Peyer's patch (tissue), 4 donors: ENCODE data around the gene ZDHHC19. TPM values are rescaled to one million over a fixed set of nuclear protein-coding genes. Genes with fewer than 3 reads are reported as not detected.

Experiments used
- DNase-seq, 3 donors: peaks; one replicate each; pipeline ENCODE4 v3.0.0-alpha.2; 2017 to 2019
- H3K27ac ChIP-seq, 4 donors: fragments of 200-600 bp; sonication (generic); one replicate each; pipeline ENCODE4 v1.5.1; 2016 to 2019
- H3K27me3 ChIP-seq, 2 donors: fragments of 200-600 bp; sonication (generic); one replicate each; pipeline ENCODE4 v1.5.1; 2019
- H3K36me3 ChIP-seq, 3 donors: fragments of 200-600 bp; sonication (generic); one replicate each; pipeline ENCODE4 v1.5.1; 2016 to 2019
- H3K4me1 ChIP-seq, 4 donors: fragments of 200-600 bp; sonication (generic); one replicate each; pipeline ENCODE4 v1.5.1; 2016 to 2019
- H3K4me3 ChIP-seq, 4 donors: fragments of 200-600 bp; sonication (generic); 1 replicate in 3 of 4; 2 replicates in 1 of 4; pipeline ENCODE4 v1.5.1; 2016 to 2019; ENCODE audit warnings: mild to moderate bottlenecking in 1 of 4
- H3K9me3 ChIP-seq, 4 donors: fragments of 200-600 bp; sonication (generic); one replicate each; pipeline ENCODE4 v1.5.1; 2016 to 2019; ENCODE audit warnings: mild to moderate bottlenecking in 1 of 4
- CTCF ChIP-seq, 6 experiments: fragments of 450-650 bp in 4 of 6; fragments of 200-600 bp in 2 of 6; sonication (generic) in 1 of 6; IDR thresholded peaks; one replicate each; pipeline ENCODE4 v1.5.1; 2017 to 2019; ENCODE audit warnings: antibody characterized with exemption in 6 of 6, mild to moderate bottlenecking in 3 of 6, moderate library complexity in 1 of 6
- POLR2A ChIP-seq, 2 donors: fragments of 450-650 bp; IDR thresholded peaks; one replicate each; pipeline ENCODE4 v1.5.1; 2017; ENCODE audit warnings: antibody characterized with exemption in 2 of 2, mild to moderate bottlenecking in 2 of 2, moderate library complexity in 2 of 2
- small RNA-seq, 2 donors: library from RNA; depleted of rRNA; stranded (forward); fragments of <200 nt; gene quantifications; one replicate each; pipeline ENCODE3, GENCODE V24; 2016
- total RNA-seq, 4 donors: library from RNA; depleted of rRNA; stranded (reverse); fragments of >200 nt; gene quantifications; one replicate each; pipeline ENCODE4 v1.1.0, GENCODE V29; 2016

ZDHHC19 gene
- total RNA-seq, 4 donors from 2014 or later: not detected

DNA sequence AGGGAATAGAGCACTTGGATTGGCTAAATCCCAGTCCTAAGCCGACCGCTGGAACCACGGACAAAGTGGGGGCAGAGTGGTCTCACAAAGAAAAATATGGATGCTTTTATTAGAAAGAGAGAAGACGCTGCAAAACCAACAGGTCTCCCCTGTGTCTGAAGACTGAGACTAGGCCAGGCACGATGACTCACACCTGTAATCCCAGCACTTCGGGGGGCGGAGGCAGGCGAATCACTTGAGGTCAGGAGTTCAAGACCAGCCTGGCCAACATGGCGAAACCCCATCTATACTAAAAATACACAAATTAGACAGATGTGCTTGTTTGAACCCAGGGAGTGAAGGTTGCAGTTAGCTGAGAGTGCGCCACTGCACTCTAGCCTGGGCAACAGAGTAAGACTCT is 61.8 kb downstream of the ZDHHC19 start:
- H3K9me3 ChIP-seq: no peaks in the 10 kb centered on the region
- H3K4me1 ChIP-seq: no peaks in the 10 kb centered on the region
- H3K27me3 ChIP-seq: no peaks in the 10 kb centered on the region
- TF ChIP-seq CTCF (IDR thresholded peaks at IDR 0.05): no peak
- no peak for TF ChIP-seq POLR2A (IDR thresholded peaks at IDR 0.05)
- DNase-seq: no peak
- no peak overlapping the region for H3K4me3 ChIP-seq
- H3K27ac ChIP-seq: no peak overlapping the region
- no peaks in the 10 kb centered on the region for H3K36me3 ChIP-seq

Small RNA genes lying within 50 kb of the gene (small RNA-seq; reads per million reads assigned to genes)
- 0 reads per million in 2 donors for gene RF00019

Other genes with a start within 250 kb of the ZDHHC19 start
- gene TFRC, start 129.3 kb downstream of the ZDHHC19 start, total RNA-seq: 100 to 1,000 TPM; 102 to 200 (median 126) TPM
- 100 to 1,000 TPM in 3 of 4 donors, 10 to 100 TPM in 1; 25.6 to 284 (median 204) TPM for gene SLC51A, start 5.1 kb upstream of the ZDHHC19 start, total RNA-seq
- gene PCYT1A, start 76.3 kb upstream of the ZDHHC19 start, total RNA-seq: 100 to 1,000 TPM; 168 to 211 (median 177) TPM
- 1 to 10 TPM in 2 of 4 donors, not detected in 2; 2.3 to 6.0 TPM for gene DYNLT2B, start 106.8 kb upstream of the ZDHHC19 start, total RNA-seq
- gene TM4SF19, start 127.0 kb upstream of the ZDHHC19 start, total RNA-seq: not detected
- gene UBXN7, start 221.0 kb upstream of the ZDHHC19 start, total RNA-seq: 10 to 100 TPM; 12.3 to 64.4 (median 22.7) TPM